OCI-LY1 (cell line): ENCODE measurements around the gene DLX3.

Source experiments
- EZH2 ChIP-seq: fragments of 200-600 bp; sonication (generic), shearing (Covaris generic); IDR thresholded peaks from 2 replicates; pipeline ENCODE4 v1.8.0; 2017; ENCODE audit warnings: borderline replicate concordance, mixed run types, mild to moderate bottlenecking, antibody characterized with exemption, low read length, moderate library complexity, mixed read lengths
- TF ChIP-seq, protein P1 (sequence below): fragments of 200-600 bp; sonication (generic), shearing (Covaris generic); IDR thresholded peaks from 2 replicates; pipeline ENCODE4 v1.5.1; 2017; ENCODE audit warnings: mild to moderate bottlenecking, antibody characterized with exemption, low read length, moderate library complexity, mixed read lengths

DNA sequence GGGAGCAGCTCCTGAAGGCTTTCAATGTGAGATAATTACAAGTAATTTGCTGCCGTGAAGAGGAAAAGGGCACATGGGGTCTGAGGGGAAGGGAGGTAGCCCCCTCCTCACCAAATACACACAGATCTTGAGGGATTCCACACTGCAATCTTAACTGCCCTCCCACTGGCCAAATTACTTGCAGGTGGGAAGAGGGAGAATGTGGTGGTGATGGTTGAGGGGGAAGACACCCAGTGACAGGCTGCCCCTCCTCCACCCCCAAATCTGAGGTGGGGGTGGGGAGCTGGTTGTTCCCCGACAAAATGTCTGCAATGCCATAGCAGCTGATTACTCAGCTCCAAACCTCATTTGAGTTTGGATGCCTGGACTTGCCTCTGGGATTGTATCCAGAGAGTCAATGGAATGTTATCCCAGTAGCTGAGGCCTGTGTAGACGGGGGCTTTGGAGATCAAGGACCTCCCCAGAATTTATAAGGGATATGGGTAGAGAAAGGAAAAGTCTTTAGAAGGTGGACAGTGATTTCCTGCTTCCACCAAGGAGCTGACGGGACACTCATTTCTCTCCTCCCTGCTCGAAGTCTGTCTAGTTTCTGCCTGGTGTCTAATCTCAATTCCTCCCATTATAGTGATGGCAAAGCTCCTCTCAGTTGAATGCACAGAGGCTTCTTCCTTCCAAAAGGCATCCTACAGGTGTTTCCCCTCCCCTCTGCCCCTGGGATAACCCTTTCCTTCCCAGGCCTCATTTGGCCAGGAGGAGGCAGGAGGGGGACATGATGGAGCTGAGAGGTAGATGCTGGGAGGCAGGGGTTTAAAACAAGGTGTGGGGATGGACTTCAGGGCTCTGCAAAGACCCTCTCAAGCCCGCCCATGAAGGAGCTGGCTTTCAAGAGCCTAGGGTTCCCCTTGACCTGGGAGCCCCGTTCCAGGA, 17.3 kb downstream of the DLX3 start:
- TF ChIP-seq, protein P1, sequence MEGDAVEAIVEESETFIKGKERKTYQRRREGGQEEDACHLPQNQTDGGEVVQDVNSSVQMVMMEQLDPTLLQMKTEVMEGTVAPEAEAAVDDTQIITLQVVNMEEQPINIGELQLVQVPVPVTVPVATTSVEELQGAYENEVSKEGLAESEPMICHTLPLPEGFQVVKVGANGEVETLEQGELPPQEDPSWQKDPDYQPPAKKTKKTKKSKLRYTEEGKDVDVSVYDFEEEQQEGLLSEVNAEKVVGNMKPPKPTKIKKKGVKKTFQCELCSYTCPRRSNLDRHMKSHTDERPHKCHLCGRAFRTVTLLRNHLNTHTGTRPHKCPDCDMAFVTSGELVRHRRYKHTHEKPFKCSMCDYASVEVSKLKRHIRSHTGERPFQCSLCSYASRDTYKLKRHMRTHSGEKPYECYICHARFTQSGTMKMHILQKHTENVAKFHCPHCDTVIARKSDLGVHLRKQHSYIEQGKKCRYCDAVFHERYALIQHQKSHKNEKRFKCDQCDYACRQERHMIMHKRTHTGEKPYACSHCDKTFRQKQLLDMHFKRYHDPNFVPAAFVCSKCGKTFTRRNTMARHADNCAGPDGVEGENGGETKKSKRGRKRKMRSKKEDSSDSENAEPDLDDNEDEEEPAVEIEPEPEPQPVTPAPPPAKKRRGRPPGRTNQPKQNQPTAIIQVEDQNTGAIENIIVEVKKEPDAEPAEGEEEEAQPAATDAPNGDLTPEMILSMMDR, result no peak
- TF ChIP-seq EZH2, result no peak
